WTC11 (cell line): ENCODE results near the gene USH1G.

Source experiments
- CTCF ChIP-seq: fragments of 200-600 bp; IDR thresholded peaks from 2 replicates; pipeline ENCODE4 v1.8.0; 2022; ENCODE audit warnings: antibody characterized with exemption
- JAZF1 ChIP-seq: fragments of 250-450 bp; sonication (Bioruptor Pico); IDR thresholded peaks from 2 replicates; pipeline ENCODE4 v1.9.0; 2021; ENCODE audit warnings: moderate library complexity, mild to moderate bottlenecking, inconsistent platforms
- JUN ChIP-seq: sonication (generic); formaldehyde crosslinking; IDR thresholded peaks from 2 replicates; pipeline ENCODE4 v1.8.0; 2023; ENCODE audit warnings: mild to moderate bottlenecking, missing genetic modification reagents
- KAT7 ChIP-seq: sonication (generic); formaldehyde crosslinking; IDR thresholded peaks from 2 replicates; pipeline ENCODE4 v1.8.1; 2023; ENCODE audit warnings: missing genetic modification reagents, mild to moderate bottlenecking, borderline replicate concordance
- NR3C1 ChIP-seq: sonication (generic); formaldehyde crosslinking; conservative IDR thresholded peaks from 2 replicates; pipeline ENCODE4 v1.8.1; 2023; ENCODE audit warnings: low read depth, mild to moderate bottlenecking, missing genetic modification reagents
- PRDM15 ChIP-seq: sonication (generic); formaldehyde crosslinking; IDR thresholded peaks from 2 replicates; pipeline ENCODE4 v1.8.0; 2022; ENCODE audit warnings: missing genetic modification reagents
- TCF7 ChIP-seq: sonication (generic); formaldehyde crosslinking; IDR thresholded peaks from 2 replicates; pipeline ENCODE4 v1.8.0; 2022; ENCODE audit warnings: mild to moderate bottlenecking, low read depth, missing genetic modification reagents, moderate library complexity
- TEAD4 ChIP-seq: sonication (generic); formaldehyde crosslinking; IDR thresholded peaks from 2 replicates; pipeline ENCODE4 v1.8.0; 2022; ENCODE audit warnings: mild to moderate bottlenecking, missing genetic modification reagents
- ZNF263 ChIP-seq: sonication (generic); formaldehyde crosslinking; IDR thresholded peaks from 2 replicates; pipeline ENCODE4 v1.8.1; 2022; ENCODE audit warnings: low read depth, mild to moderate bottlenecking, moderate library complexity, missing genetic modification reagents
- ZNF396 ChIP-seq: fragments of 250-450 bp; sonication (Bioruptor Pico); IDR thresholded peaks from 2 replicates; pipeline ENCODE4 v1.8.0; 2021; ENCODE audit warnings: mild to moderate bottlenecking, moderate library complexity, borderline replicate concordance

GRCh38 chr17:74918906-74919305, 4.1 kb downstream of the USH1G start:
- TF ChIP-seq TEAD4: no peak
- no peak for TF ChIP-seq CTCF
- no peak for TF ChIP-seq JAZF1 (CRISPR knock-in tag)
- no peak for TF ChIP-seq NR3C1 (CRISPR knock-in tag)
- no peak for TF ChIP-seq ZNF263 (CRISPR knock-in tag)
- no peak for TF ChIP-seq ZNF396 (CRISPR knock-in tag)
- no peak for TF ChIP-seq TCF7
- TF ChIP-seq JUN (CRISPR knock-in tag): no peak
- no peak for TF ChIP-seq PRDM15 (CRISPR knock-in tag)
- TF ChIP-seq KAT7 (CRISPR knock-in tag): no peak
